ENCODE measurements around the gene SMARCAL1. TPM values are rescaled to one million over a fixed set of nuclear protein-coding genes. Genes with fewer than 3 reads are reported as not detected.

Gene SMARCAL1
- total RNA-seq, 1 experiment from 2014 or later: 26.4 TPM

DNA sequence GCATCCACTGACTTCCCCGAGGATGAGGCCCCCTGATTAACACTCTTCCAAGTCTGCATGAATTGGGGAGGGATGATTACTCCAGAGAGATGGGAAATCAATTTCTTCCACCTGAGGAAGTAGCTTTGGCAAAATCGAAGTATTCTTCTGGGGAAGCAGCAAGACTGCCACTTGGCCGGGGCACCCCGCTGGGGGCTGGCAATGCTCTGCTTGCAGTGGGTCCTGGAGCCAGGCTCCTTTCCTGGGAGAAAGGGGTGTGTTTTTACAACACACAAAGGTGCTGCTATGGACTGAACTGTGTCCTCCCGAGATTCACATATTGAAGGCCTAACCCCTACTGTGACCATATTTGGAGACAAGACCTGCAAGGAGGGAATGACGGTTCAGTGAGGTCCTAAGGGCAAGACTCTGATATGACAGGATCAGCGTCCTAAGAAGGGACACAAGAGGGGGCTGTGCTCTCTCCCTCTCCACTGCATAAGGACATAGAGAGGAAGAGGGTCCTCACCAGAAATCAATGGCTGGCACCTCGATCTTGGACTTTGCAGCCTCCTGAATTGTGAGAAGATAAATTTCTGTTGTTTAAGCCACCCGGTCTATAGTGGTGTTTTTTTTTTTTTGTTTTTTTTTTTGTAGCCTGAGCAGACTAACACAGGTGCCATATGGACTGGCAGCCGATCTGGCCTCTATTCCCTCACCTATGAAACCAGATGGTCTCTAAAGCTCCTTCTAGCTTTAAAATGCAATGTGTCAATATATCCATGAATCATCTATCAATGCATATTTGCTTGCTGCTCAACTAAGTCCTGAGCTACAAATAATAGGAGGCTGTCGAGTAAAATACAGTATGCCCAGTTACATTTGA is 3.6 kb upstream of the SMARCAL1 start:
- no peak for ATAC-seq
- TF ChIP-seq, protein P1, sequence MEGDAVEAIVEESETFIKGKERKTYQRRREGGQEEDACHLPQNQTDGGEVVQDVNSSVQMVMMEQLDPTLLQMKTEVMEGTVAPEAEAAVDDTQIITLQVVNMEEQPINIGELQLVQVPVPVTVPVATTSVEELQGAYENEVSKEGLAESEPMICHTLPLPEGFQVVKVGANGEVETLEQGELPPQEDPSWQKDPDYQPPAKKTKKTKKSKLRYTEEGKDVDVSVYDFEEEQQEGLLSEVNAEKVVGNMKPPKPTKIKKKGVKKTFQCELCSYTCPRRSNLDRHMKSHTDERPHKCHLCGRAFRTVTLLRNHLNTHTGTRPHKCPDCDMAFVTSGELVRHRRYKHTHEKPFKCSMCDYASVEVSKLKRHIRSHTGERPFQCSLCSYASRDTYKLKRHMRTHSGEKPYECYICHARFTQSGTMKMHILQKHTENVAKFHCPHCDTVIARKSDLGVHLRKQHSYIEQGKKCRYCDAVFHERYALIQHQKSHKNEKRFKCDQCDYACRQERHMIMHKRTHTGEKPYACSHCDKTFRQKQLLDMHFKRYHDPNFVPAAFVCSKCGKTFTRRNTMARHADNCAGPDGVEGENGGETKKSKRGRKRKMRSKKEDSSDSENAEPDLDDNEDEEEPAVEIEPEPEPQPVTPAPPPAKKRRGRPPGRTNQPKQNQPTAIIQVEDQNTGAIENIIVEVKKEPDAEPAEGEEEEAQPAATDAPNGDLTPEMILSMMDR (IDR thresholded peaks at IDR 0.05): no peak; the same call in 1 of the 2 replicates
- TF ChIP-seq, protein P2, sequence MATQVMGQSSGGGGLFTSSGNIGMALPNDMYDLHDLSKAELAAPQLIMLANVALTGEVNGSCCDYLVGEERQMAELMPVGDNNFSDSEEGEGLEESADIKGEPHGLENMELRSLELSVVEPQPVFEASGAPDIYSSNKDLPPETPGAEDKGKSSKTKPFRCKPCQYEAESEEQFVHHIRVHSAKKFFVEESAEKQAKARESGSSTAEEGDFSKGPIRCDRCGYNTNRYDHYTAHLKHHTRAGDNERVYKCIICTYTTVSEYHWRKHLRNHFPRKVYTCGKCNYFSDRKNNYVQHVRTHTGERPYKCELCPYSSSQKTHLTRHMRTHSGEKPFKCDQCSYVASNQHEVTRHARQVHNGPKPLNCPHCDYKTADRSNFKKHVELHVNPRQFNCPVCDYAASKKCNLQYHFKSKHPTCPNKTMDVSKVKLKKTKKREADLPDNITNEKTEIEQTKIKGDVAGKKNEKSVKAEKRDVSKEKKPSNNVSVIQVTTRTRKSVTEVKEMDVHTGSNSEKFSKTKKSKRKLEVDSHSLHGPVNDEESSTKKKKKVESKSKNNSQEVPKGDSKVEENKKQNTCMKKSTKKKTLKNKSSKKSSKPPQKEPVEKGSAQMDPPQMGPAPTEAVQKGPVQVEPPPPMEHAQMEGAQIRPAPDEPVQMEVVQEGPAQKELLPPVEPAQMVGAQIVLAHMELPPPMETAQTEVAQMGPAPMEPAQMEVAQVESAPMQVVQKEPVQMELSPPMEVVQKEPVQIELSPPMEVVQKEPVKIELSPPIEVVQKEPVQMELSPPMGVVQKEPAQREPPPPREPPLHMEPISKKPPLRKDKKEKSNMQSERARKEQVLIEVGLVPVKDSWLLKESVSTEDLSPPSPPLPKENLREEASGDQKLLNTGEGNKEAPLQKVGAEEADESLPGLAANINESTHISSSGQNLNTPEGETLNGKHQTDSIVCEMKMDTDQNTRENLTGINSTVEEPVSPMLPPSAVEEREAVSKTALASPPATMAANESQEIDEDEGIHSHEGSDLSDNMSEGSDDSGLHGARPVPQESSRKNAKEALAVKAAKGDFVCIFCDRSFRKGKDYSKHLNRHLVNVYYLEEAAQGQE (IDR thresholded peaks at IDR 0.05; ENCODE audit: insufficient read depth in 1 of 2, low read depth in 2 of 2, low read length in 1 of 2): no peak
- TF ChIP-seq TCF7L2 (IDR thresholded peaks at IDR 0.05; ENCODE audit: low read depth, low read length) (no peak), POLR2AphosphoS5 (IDR thresholded peaks at IDR 0.05; ENCODE audit: low read depth, low read length) (no peak), SIN3A (IDR thresholded peaks at IDR 0.05; ENCODE audit: borderline replicate concordance, insufficient read depth, low read depth, low read length) (no peak)
- intact Hi-C loops (cut with micrococcal nuclease; ENCODE audit: unreplicated experiment) (no loop called here), in situ Hi-C loops (cut with HindIII; ENCODE audit: low pct_unique_long_range_greater_than_20kb, low sequenced_read_pairs) (no loop called here)
- Histone ChIP-seq H3K27ac (ENCODE audit: low read length) (no peak overlapping the region), H3K27me3 (ENCODE audit: control insufficient read depth, insufficient read depth, low read length) (no peaks in the 10 kb centered on the region), H3K4me3 (ENCODE audit: low read depth in 2 of 2, low read length in 2 of 2) (no peak overlapping the region), H3K9me3 (ENCODE audit: control insufficient read depth, insufficient read depth, low read depth, low read length) (no peaks in the 10 kb centered on the region), H3K36me3 (ENCODE audit: control insufficient read depth, insufficient read depth, low read length) (no peaks in the 10 kb centered on the region), H3K4me1 (ENCODE audit: control insufficient read depth, insufficient read depth, low read length) (peaks cover 3% of the 10 kb centered on the region; the same call in 1 of the 2 replicates)
- no TSS peak for BruUV-seq (replicated peaks)
- ChIA-PET POLR2A (no interaction called here), CTCF (no interaction called here)
- no peak for DNase-seq (ENCODE audit: low read depth, low spot score)

DNA sequence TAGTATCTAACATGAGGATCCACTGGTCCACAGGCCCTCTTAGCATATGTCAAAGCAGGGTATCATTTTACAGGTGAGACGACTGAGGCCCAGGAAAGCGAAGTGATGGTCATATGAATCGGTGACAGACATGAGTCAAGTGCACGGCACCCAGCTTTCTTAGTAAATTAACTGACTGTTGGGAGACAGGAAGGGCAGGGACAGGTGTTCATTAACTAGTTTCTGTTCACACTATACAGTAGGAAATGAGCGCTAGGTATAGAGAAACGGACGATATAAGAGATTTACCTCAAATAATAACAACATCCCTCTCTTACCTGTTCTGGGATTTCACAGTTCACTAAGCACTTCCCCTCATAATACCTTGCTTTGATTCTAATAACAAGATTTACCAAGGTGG is 1.7 kb upstream of the SMARCAL1 start:
- no peak for ATAC-seq
- TF ChIP-seq, protein P2 (IDR thresholded peaks at IDR 0.05; ENCODE audit: insufficient read depth in 1 of 2, low read depth in 2 of 2, low read length in 1 of 2): no peak
- no peak for TF ChIP-seq SIN3A (IDR thresholded peaks at IDR 0.05; ENCODE audit: borderline replicate concordance, insufficient read depth, low read depth, low read length)
- no peak for TF ChIP-seq POLR2AphosphoS5 (IDR thresholded peaks at IDR 0.05; ENCODE audit: low read depth, low read length)
- TF ChIP-seq TCF7L2 (IDR thresholded peaks at IDR 0.05; ENCODE audit: low read depth, low read length): no peak
- TF ChIP-seq, protein P1 (IDR thresholded peaks at IDR 0.05): no peak
- BruUV-seq (replicated peaks): no TSS peak
- DNase-seq (ENCODE audit: low read depth, low spot score): no peak
- POLR2A ChIA-PET: no interaction called here
- Histone ChIP-seq H3K27ac (ENCODE audit: low read length) (no peak overlapping the region), H3K4me3 (ENCODE audit: low read depth in 2 of 2, low read length in 2 of 2) (no peak overlapping the region), H3K36me3 (ENCODE audit: control insufficient read depth, insufficient read depth, low read length) (no peaks in the 10 kb centered on the region), H3K9me3 (ENCODE audit: control insufficient read depth, insufficient read depth, low read depth, low read length) (no peaks in the 10 kb centered on the region), H3K27me3 (ENCODE audit: control insufficient read depth, insufficient read depth, low read length) (no peaks in the 10 kb centered on the region), H3K4me1 (ENCODE audit: control insufficient read depth, insufficient read depth, low read length) (peaks cover 4% of the 10 kb centered on the region; the same call in 1 of the 2 replicates)
- intact Hi-C loops (cut with micrococcal nuclease; ENCODE audit: unreplicated experiment): no loop called here
- in situ Hi-C loops (cut with HindIII; ENCODE audit: low pct_unique_long_range_greater_than_20kb, low sequenced_read_pairs): no loop called here
- CTCF ChIA-PET: no interaction called here
